HG03159 (cell line): ENCODE measurements around the gene CCT3.
"Not testable (repeated sequence)": the region's sequence is repeated elsewhere in the genome, so short reads cannot be mapped to it uniquely, and the experiment has no call there.

Experiments used
- ATAC-seq: cut with Tn5 transposase; IDR thresholded peaks from one replicate; pipeline ENCODE4 v1.9.1; 2021; ENCODE audit warnings: mild to moderate bottlenecking, moderate library complexity; ENCODE audit not compliant: unreplicated experiment

Gene CCT3

GRCh38 chr1:156337052-156337887 is 822 bp downstream of the CCT3 start:
- no peak for ATAC-seq

- no peak for ATAC-seq
Observed at GRCh38 chr1:156336242-156336641, 1.9 kb downstream of the CCT3 start.

- not testable (repeated sequence) for ATAC-seq
Observed at GRCh38 chr1:156323179-156323578, 14.9 kb downstream of the CCT3 start.

GRCh38 chr1:156320560-156320959 is 17.5 kb downstream of the CCT3 start:
- no peak for ATAC-seq

- ATAC-seq = no peak
Observed at GRCh38 chr1:156319664-156320063, 18.4 kb downstream of the CCT3 start.

- no peak for ATAC-seq
Observed at GRCh38 chr1:156316909-156317308, 21.2 kb downstream of the CCT3 start.

GRCh38 chr1:156310962-156311361 is 27.1 kb downstream of the CCT3 start:
- no peak for ATAC-seq

GRCh38 chr1:156308078-156308477 is 30.0 kb downstream of the CCT3 start:
- ATAC-seq = no peak

- ATAC-seq = no peak
Observed at GRCh38 chr1:156305215-156305614, 32.9 kb downstream of the CCT3 start.

- no peak for ATAC-seq
Observed at GRCh38 chr1:156303241-156303640, 34.9 kb downstream of the CCT3 start.

- ATAC-seq = no peak
Observed at GRCh38 chr1:156298852-156299357, 39.2 kb downstream of the CCT3 start, which contains the start of gene VHLL. VHLL (minus strand) TSS chr1:156299307; CDS start chr1:156299189, 118 bp downstream.

- ATAC-seq = no peak
Observed at GRCh38 chr1:156295391-156295947, 42.6 kb downstream of the CCT3 start, which contains the start of gene GLMP. GLMP (minus strand) TSS chr1:156295679; CDS start chr1:156295645, 34 bp downstream.

- no peak for ATAC-seq
Observed at GRCh38 chr1:156293895-156294294, 44.2 kb downstream of the CCT3 start.

- no peak for ATAC-seq
Observed at GRCh38 chr1:156293098-156293434, 45.0 kb downstream of the CCT3 start.

- ATAC-seq = no peak
Observed at GRCh38 chr1:156291226-156292061, 46.6 kb downstream of the CCT3 start.

- no peak for ATAC-seq
Observed at GRCh38 chr1:156289857-156290256, 48.2 kb downstream of the CCT3 start.

- ATAC-seq = no peak
Observed at GRCh38 chr1:156286061-156286460, 52.0 kb downstream of the CCT3 start.

GRCh38 chr1:156285437-156285836 is 52.7 kb downstream of the CCT3 start:
- no peak for ATAC-seq

GRCh38 chr1:156284757-156285156 is 53.3 kb downstream of the CCT3 start:
- ATAC-seq = no peak

GRCh38 chr1:156284112-156284511 is 54.0 kb downstream of the CCT3 start, which contains the start of gene TMEM79:
TMEM79 (plus strand) TSS chr1:156284325; CDS start chr1:156285227, 902 bp downstream.
- no peak for ATAC-seq

GRCh38 chr1:156283521-156283920 is 54.6 kb downstream of the CCT3 start:
- ATAC-seq = no peak
